Activated CD4-positive, alpha-beta memory T cell treated with anti-CD3 and anti-CD28 coated beads, Interleukin-2, amount 10 ng/mL, durations not matched to agents 7 days and 5 days (primary cell): ENCODE measurements around the gene SMCR8. TPM values are rescaled to one million over a fixed set of nuclear protein-coding genes. Genes with fewer than 3 reads are reported as not detected.

Experiments used
- CTCF ChIA-PET: fragments of 350-600 bp; sonication (Branson Sonifier 250); formaldehyde crosslinking; loops from one replicate; lab custom pipeline; 2021; ENCODE audit warnings: antibody characterized with exemption, inconsistent platforms; lab: Charles Lee
- POLR2A ChIA-PET: fragments of 350-600 bp; sonication (Branson Sonifier 250); formaldehyde crosslinking; loops from one replicate; lab custom pipeline; 2021; ENCODE audit warnings: antibody characterized with exemption; lab: Charles Lee
- DNase-seq: peaks from one replicate; pipeline ENCODE4 v3.0.0-alpha.2; 2020
- H3K27ac Mint-ChIP-seq: one replicate; pipeline ENCODE4 v1.8.0; 2021; ENCODE audit warnings: mild to moderate bottlenecking, mixed read lengths
- H3K27me3 Mint-ChIP-seq: one replicate; pipeline ENCODE4 v1.8.0; 2021; ENCODE audit warnings: mixed read lengths
- H3K36me3 Mint-ChIP-seq: one replicate; pipeline ENCODE4 v1.8.0; 2021; ENCODE audit warnings: low read depth, mixed read lengths
- H3K4me1 Mint-ChIP-seq: one replicate; pipeline ENCODE4 v1.8.0; 2021; ENCODE audit warnings: mixed read lengths
- H3K4me3 Mint-ChIP-seq: one replicate; pipeline ENCODE4 v1.8.0; 2021; ENCODE audit warnings: mild to moderate bottlenecking, mixed read lengths
- H3K9me3 Mint-ChIP-seq: one replicate; pipeline ENCODE4 v1.8.0; 2021; ENCODE audit warnings: mixed read lengths
- total RNA-seq, 2 experiments: library from RNA; stranded (reverse); gene quantifications; one replicate each; pipeline ENCODE4 v1.2.3, GENCODE V29; 2021

The SMCR8 gene
- 10 to 100 TPM; 27.0 to 27.9 TPM for total RNA-seq

DNA sequence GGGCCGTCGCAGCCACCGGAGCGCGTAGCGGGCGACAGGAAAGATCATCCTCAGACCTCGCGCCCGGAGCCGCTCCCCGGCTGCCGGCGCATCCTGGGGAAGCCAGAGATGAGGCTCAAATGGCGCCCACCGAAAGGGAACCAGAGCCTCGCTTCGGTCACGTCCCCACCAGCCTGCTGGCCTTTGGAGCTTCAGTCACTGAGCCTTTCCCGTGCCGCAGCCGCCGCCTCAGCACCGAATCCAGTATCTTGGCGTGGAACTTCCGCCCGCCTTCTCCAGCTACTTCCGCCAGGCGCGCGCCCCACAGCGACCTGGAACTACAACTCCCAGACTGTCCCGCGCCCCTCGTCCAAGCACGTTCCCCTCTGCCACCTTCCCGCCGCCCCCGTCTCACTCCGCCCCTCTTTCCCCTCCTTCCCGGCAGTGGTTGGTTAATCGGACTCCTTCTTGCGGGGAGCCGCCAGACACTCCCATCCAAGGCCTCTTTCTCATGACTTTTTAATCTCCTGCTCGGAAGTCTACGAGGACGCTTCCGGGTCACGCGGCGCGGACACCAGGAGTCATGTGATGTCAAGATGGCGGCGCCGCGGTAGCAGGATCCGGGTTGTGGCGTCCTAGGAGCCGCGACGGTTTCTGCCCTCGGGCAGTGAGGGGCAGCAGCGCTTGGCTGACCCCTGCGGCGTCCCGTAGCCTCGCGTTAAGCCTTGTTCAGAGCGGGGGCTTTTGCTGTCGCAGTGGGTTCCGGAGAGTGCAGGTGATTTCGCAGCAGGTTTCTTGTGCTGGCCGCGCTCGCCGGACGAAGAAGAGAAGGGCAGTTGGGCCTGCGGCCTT, at the start of gene SMCR8, which contains the start of gene TOP3A:
TSS of gene SMCR8 (plus strand) at position 563 of the 831 bp plus-strand sequence. CDS start 497 bp downstream, outside the sequence.
TSS of gene TOP3A (minus strand) at position 264 of the 831 bp plus-strand sequence. CDS start at position 48, 216 bp downstream.
- Mint-ChIP-seq H3K27ac (peak within 1 kb of the TSS; percentile 98), H3K4me1 (peaks cover 73% of the 10 kb centered on the region), H3K27me3 (no peaks in the 10 kb centered on the region), H3K36me3 (peaks cover 59% of the 10 kb centered on the region), H3K4me3 (peak within 1 kb of the TSS; percentile 92), H3K9me3 (no peaks in the 10 kb centered on the region)
- ChIA-PET POLR2A (interaction anchor here (0.6 to 2.4 kb wide), 10 partner anchors 11 to 226 kb away, joined by 3 to 7 read pairs (median 4); partner anchors contain the start of genes DRG2 and SHMT1), CTCF (no interaction called here)
- DNase-seq = peak; percentile 98

DNA sequence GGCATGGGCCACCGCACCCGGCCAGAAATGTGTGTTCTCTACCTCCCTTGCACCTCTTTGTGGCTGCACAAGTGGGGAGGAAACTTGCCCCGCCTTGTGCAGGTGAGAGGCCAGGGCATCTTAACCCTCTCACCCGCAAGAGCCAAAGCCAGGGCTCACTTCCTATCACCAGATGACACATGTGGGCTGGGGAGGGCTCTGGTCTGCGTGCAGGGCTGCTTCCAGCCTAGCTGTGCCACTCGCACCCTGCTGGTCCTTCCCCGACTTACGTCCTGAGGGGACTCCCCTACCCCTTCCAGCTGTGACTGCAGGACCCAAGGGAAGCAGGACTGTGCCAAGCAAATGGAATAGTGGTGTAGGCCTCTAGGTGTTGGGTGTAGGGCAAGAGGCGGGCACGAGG, 47.7 kb upstream of the SMCR8 start:
- Mint-ChIP-seq H3K4me1 (peaks cover 15% of the 10 kb centered on the region), H3K9me3 (no peaks in the 10 kb centered on the region), H3K27ac (no peak overlapping the region), H3K4me3 (no peak overlapping the region), H3K36me3 (peaks cover 8% of the 10 kb centered on the region), H3K27me3 (no peaks in the 10 kb centered on the region)
- ChIA-PET CTCF (interaction anchor here (1.3 kb wide), 1 partner anchor 8 kb away, joined by 6 read pairs; no protein-coding TSS in a partner anchor), POLR2A (interaction anchor here (1.0 to 1.1 kb wide), 2 partner anchors 10 to 33 kb away, joined by 3 read pairs; no protein-coding TSS in a partner anchor)
- DNase-seq = no peak

- no peaks in the 10 kb centered on the region for H3K27me3 Mint-ChIP-seq
- CTCF ChIA-PET = interaction anchor here (1.3 kb wide), 1 partner anchor 9 kb away, joined by 6 read pairs; no protein-coding TSS in a partner anchor
- H3K9me3 Mint-ChIP-seq = no peaks in the 10 kb centered on the region
- peaks cover 10% of the 10 kb centered on the region for H3K36me3 Mint-ChIP-seq
- peaks cover 14% of the 10 kb centered on the region for H3K4me1 Mint-ChIP-seq
- H3K4me3 Mint-ChIP-seq = no peak overlapping the region
- H3K27ac Mint-ChIP-seq = no peak overlapping the region
- POLR2A ChIA-PET = interaction anchor here (1.0 to 1.8 kb wide), 3 partner anchors 8 to 32 kb away, joined by 3 to 6 read pairs (median 3); partner anchors contain the start of gene MIEF2
- DNase-seq = no peak
Measured at GRCh38 chr17:18267927-18268711, 47.0 kb upstream of the SMCR8 start.

GRCh38 chr17:18270046-18270931, 44.8 kb upstream of the SMCR8 start:
- ChIA-PET CTCF (interaction anchor here (1.2 kb wide), 1 partner anchor 22 kb away, joined by 3 read pairs; no protein-coding TSS in a partner anchor), POLR2A (interaction anchor here (1.8 kb wide), 1 partner anchor 10 kb away, joined by 6 read pairs; the partner anchor contains the start of gene MIEF2)
- no peak for DNase-seq
- Mint-ChIP-seq H3K4me1 (peaks cover 14% of the 10 kb centered on the region), H3K27ac (no peak overlapping the region), H3K9me3 (no peaks in the 10 kb centered on the region), H3K4me3 (no peak overlapping the region), H3K27me3 (no peaks in the 10 kb centered on the region), H3K36me3 (peaks cover 9% of the 10 kb centered on the region)

GRCh38 chr17:18277076-18277475, 38.0 kb upstream of the SMCR8 start:
- ChIA-PET POLR2A (no interaction called here), CTCF (no interaction called here)
- H3K27ac Mint-ChIP-seq = no peak overlapping the region
- no peaks in the 10 kb centered on the region for H3K9me3 Mint-ChIP-seq
- no peak overlapping the region for H3K4me3 Mint-ChIP-seq
- peaks cover 27% of the 10 kb centered on the region for H3K36me3 Mint-ChIP-seq
- H3K4me1 Mint-ChIP-seq = no peaks in the 10 kb centered on the region
- DNase-seq = no peak
- H3K27me3 Mint-ChIP-seq = no peaks in the 10 kb centered on the region

GRCh38 chr17:18278867-18279266, 36.2 kb upstream of the SMCR8 start:
- no peaks in the 10 kb centered on the region for H3K27me3 Mint-ChIP-seq
- ChIA-PET CTCF (interaction anchor here (0.7 kb wide), 1 partner anchor 87 kb away, joined by 3 read pairs; no protein-coding TSS in a partner anchor), POLR2A (no interaction called here)
- peaks cover 41% of the 10 kb centered on the region for H3K36me3 Mint-ChIP-seq
- no peaks in the 10 kb centered on the region for H3K9me3 Mint-ChIP-seq
- DNase-seq = no peak
- no peaks in the 10 kb centered on the region for H3K4me1 Mint-ChIP-seq
- no peak overlapping the region for H3K27ac Mint-ChIP-seq
- H3K4me3 Mint-ChIP-seq = no peak overlapping the region

- no peaks in the 10 kb centered on the region for H3K9me3 Mint-ChIP-seq
- no peaks in the 10 kb centered on the region for H3K4me1 Mint-ChIP-seq
- H3K27ac Mint-ChIP-seq = no peak overlapping the region
- H3K36me3 Mint-ChIP-seq = peaks cover 50% of the 10 kb centered on the region
- ChIA-PET POLR2A (interaction anchor here (0.5 kb wide), 1 partner anchor 169 kb away, joined by 3 read pairs; no protein-coding TSS in a partner anchor), CTCF (no interaction called here)
- DNase-seq = no peak
- H3K4me3 Mint-ChIP-seq = no peak overlapping the region
- H3K27me3 Mint-ChIP-seq = no peaks in the 10 kb centered on the region
Measured at GRCh38 chr17:18280249-18280648, 34.8 kb upstream of the SMCR8 start.

GRCh38 chr17:18280766-18281371, 34.2 kb upstream of the SMCR8 start:
- Mint-ChIP-seq H3K27ac (no peak overlapping the region), H3K4me1 (no peaks in the 10 kb centered on the region), H3K27me3 (no peaks in the 10 kb centered on the region), H3K9me3 (no peaks in the 10 kb centered on the region), H3K4me3 (no peak overlapping the region), H3K36me3 (peaks cover 54% of the 10 kb centered on the region)
- CTCF ChIA-PET = no interaction called here
- POLR2A ChIA-PET = interaction anchor here (0.5 kb wide), 1 partner anchor 169 kb away, joined by 3 read pairs; no protein-coding TSS in a partner anchor
- DNase-seq = no peak

GRCh38 chr17:18281788-18282187, 33.3 kb upstream of the SMCR8 start:
- ChIA-PET POLR2A (interaction anchor here (1.6 kb wide), 1 partner anchor 13 kb away, joined by 4 read pairs; no protein-coding TSS in a partner anchor), CTCF (no interaction called here)
- no peak for DNase-seq
- Mint-ChIP-seq H3K27me3 (no peaks in the 10 kb centered on the region), H3K36me3 (peaks cover 55% of the 10 kb centered on the region), H3K4me3 (no peak overlapping the region), H3K9me3 (no peaks in the 10 kb centered on the region), H3K4me1 (no peaks in the 10 kb centered on the region), H3K27ac (no peak overlapping the region)

DNA sequence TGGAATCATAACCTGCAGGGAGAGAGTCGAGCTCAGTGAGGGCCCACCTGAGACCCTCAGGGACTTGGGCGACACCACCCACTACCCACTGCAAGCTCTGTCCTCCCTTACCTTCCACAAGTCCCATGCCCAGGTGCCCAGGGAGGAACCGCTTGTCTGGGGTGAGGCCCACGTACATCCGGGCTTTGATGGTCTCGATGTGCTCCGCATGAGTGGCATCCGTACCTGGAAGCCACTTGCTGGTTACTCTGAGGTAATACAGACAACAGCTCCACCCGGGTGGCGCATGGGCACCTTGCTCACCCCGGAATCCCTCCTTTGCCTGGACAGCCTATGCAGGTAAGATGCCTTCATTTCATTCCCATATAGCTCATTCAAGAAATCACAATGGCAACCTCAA, 29.8 kb upstream of the SMCR8 start:
- Mint-ChIP-seq H3K9me3 (no peaks in the 10 kb centered on the region), H3K27me3 (no peaks in the 10 kb centered on the region), H3K36me3 (peaks cover 69% of the 10 kb centered on the region), H3K4me1 (no peaks in the 10 kb centered on the region), H3K4me3 (no peak overlapping the region), H3K27ac (no peak overlapping the region)
- DNase-seq = no peak
- ChIA-PET CTCF (interaction anchor here (0.8 kb wide), 1 partner anchor 13 kb away, joined by 4 read pairs; no protein-coding TSS in a partner anchor), POLR2A (interaction anchor here (1.3 kb wide), 1 partner anchor 9 kb away, joined by 4 read pairs; no protein-coding TSS in a partner anchor)

- Mint-ChIP-seq H3K27me3 (no peaks in the 10 kb centered on the region), H3K4me3 (no peak overlapping the region), H3K9me3 (no peaks in the 10 kb centered on the region), H3K4me1 (no peaks in the 10 kb centered on the region), H3K27ac (no peak overlapping the region), H3K36me3 (peaks cover 60% of the 10 kb centered on the region)
- ChIA-PET CTCF (interaction anchor here (1.4 kb wide), 1 partner anchor 22 kb away, joined by 3 read pairs; no protein-coding TSS in a partner anchor), POLR2A (no interaction called here)
- DNase-seq = no peak
Measured at GRCh38 chr17:18291718-18292540, 23.2 kb upstream of the SMCR8 start.
